GM19324 (cell line): Measurements from ENCODE around the gene PSMA3.
"Not testable (repeated sequence)": the region's sequence is repeated elsewhere in the genome, so short reads cannot be mapped to it uniquely, and the experiment has no call there.

ENCODE experiments used
- ATAC-seq: cut with Tn5 transposase; IDR thresholded peaks from one replicate; pipeline ENCODE4 v1.9.1; 2021; ENCODE audit warnings: mild to moderate bottlenecking, moderate library complexity; ENCODE audit not compliant: unreplicated experiment, low FRiP score

PSMA3 gene

GRCh38 chr14:58244556-58245387, at the start of gene PSMA3:
PSMA3 (plus strand) TSS chr14:58244843; CDS start chr14:58244921, 78 bp downstream.
- peak; percentile 94 for ATAC-seq

GRCh38 chr14:58196198-58196597, 48.4 kb upstream of the PSMA3 start:
- no peak for ATAC-seq

- ATAC-seq: no peak
Observed at GRCh38 chr14:58198086-58198485, 46.6 kb upstream of the PSMA3 start.

- ATAC-seq: peak; percentile 96
Observed at GRCh38 chr14:58199726-58200479, 44.7 kb upstream of the PSMA3 start, which contains the start of gene ACTR10. ACTR10 (plus strand) TSS chr14:58200149; CDS start chr14:58200218, 69 bp downstream.

GRCh38 chr14:58200480-58200841, 44.2 kb upstream of the PSMA3 start:
- ATAC-seq: peak; percentile 5

GRCh38 chr14:58200846-58201245, 43.8 kb upstream of the PSMA3 start:
- ATAC-seq: no peak

- no peak for ATAC-seq
Observed at GRCh38 chr14:58213176-58213575, 31.5 kb upstream of the PSMA3 start.

GRCh38 chr14:58215191-58215914, 29.3 kb upstream of the PSMA3 start:
- ATAC-seq: no peak

GRCh38 chr14:58216544-58216943, 28.1 kb upstream of the PSMA3 start:
- no peak for ATAC-seq

GRCh38 chr14:58227096-58227819, 17.4 kb upstream of the PSMA3 start:
- ATAC-seq: no peak

- no peak for ATAC-seq
Observed at GRCh38 chr14:58238252-58239243, 6.1 kb upstream of the PSMA3 start.

- peak; percentile 30 for ATAC-seq
Observed at GRCh38 chr14:58239244-58240195, 5.1 kb upstream of the PSMA3 start.

GRCh38 chr14:58243790-58244555, 670 bp upstream of the PSMA3 start:
- peak; percentile 27 for ATAC-seq

GRCh38 chr14:58245562-58245961, 919 bp downstream of the PSMA3 start:
- ATAC-seq: no peak

- no peak for ATAC-seq
Observed at GRCh38 chr14:58249611-58250010, 5.0 kb downstream of the PSMA3 start.

GRCh38 chr14:58258156-58258555, 13.5 kb downstream of the PSMA3 start:
- ATAC-seq: no peak

- ATAC-seq: not testable (repeated sequence)
Observed at GRCh38 chr14:58262005-58262404, 17.4 kb downstream of the PSMA3 start.
